Trophoblast cell (in vitro differentiated cells and primary cell): ENCODE results near the gene RAB20.
A peak's percentile ranks its signal among the peaks of the same experiment; 100 is the strongest.

Source experiments
- DNase-seq, 2 donors: peaks; one replicate each; pipeline ENCODE4 v3.0.0-alpha.2; 2016
- H2AFZ ChIP-seq: 2 replicates; pipeline ENCODE4 v1.6.1; 2013; ENCODE audit warnings: low read length, moderate library complexity, mild to moderate bottlenecking; ENCODE audit not compliant: insufficient read depth, poor library complexity
- H2AK5ac ChIP-seq: 2 replicates; pipeline ENCODE4 v1.6.1; 2013; ENCODE audit warnings: mild to moderate bottlenecking, low read length
- H2BK120ac ChIP-seq: 2 replicates; pipeline ENCODE4 v1.6.1; 2013; ENCODE audit warnings: low read length, mild to moderate bottlenecking, moderate library complexity; ENCODE audit not compliant: insufficient read depth, poor library complexity
- H2BK12ac ChIP-seq: 2 replicates; pipeline ENCODE4 v1.6.1; 2013; ENCODE audit warnings: mild to moderate bottlenecking, low read length, moderate library complexity
- H2BK5ac ChIP-seq: 2 replicates; pipeline ENCODE4 v1.6.1; 2013; ENCODE audit warnings: low read length, low read depth, moderate library complexity, mild to moderate bottlenecking; ENCODE audit not compliant: poor library complexity
- H3K14ac ChIP-seq: 2 replicates; pipeline ENCODE4 v1.6.1; 2013; ENCODE audit warnings: mild to moderate bottlenecking, low read length
- H3K18ac ChIP-seq: 2 replicates; pipeline ENCODE4 v1.6.1; 2013; ENCODE audit warnings: mild to moderate bottlenecking, low read length
- H3K23ac ChIP-seq: 2 replicates; pipeline ENCODE4 v1.6.1; 2013; ENCODE audit warnings: low read length
- H3K27ac ChIP-seq: 2 replicates; pipeline ENCODE4 v1.5.1; 2013; ENCODE audit warnings: low read depth, mild to moderate bottlenecking, inconsistent platforms, low read length, moderate library complexity
- H3K27me3 ChIP-seq: 2 replicates; pipeline ENCODE4 v1.6.1; 2013; ENCODE audit warnings: inconsistent platforms, mild to moderate bottlenecking, low read length, moderate library complexity; ENCODE audit not compliant: insufficient read depth
- H3K36me3 ChIP-seq, 2 experiments: 1 replicate in 1 of 2; 2 replicates in 1 of 2; pipeline ENCODE4 v1.6.1; 2013; ENCODE audit warnings: low read length in 2 of 2, mild to moderate bottlenecking in 2 of 2, moderate library complexity in 1 of 2; ENCODE audit not compliant: insufficient read depth in 2 of 2, control insufficient read depth in 1 of 2
- H3K4ac ChIP-seq: 2 replicates; pipeline ENCODE4 v1.6.1; 2013; ENCODE audit warnings: low read depth, mild to moderate bottlenecking, low read length, moderate library complexity
- H3K4me1 ChIP-seq, 2 experiments: 1 replicate in 1 of 2; 2 replicates in 1 of 2; pipeline ENCODE4 v1.6.1; 2013; ENCODE audit warnings: low read length in 2 of 2, mild to moderate bottlenecking in 2 of 2, moderate library complexity in 1 of 2; ENCODE audit not compliant: insufficient read depth in 2 of 2, control insufficient read depth in 1 of 2
- H3K4me2 ChIP-seq: 2 replicates; pipeline ENCODE4 v1.6.1; 2013; ENCODE audit warnings: inconsistent platforms, mild to moderate bottlenecking, low read length, moderate library complexity
- H3K4me3 ChIP-seq: 2 replicates; pipeline ENCODE4 v1.5.1; 2013; ENCODE audit warnings: mild to moderate bottlenecking, low read depth, low read length, inconsistent platforms
- H3K79me1 ChIP-seq: one replicate; pipeline ENCODE4 v1.6.1; 2013; ENCODE audit warnings: low read length
- H3K79me2 ChIP-seq: 2 replicates; pipeline ENCODE4 v1.6.1; 2013; ENCODE audit warnings: low read length, mild to moderate bottlenecking; ENCODE audit not compliant: control insufficient read depth, insufficient read depth, poor library complexity
- H3K9ac ChIP-seq: 2 replicates; pipeline ENCODE4 v1.6.1; 2013; ENCODE audit warnings: mild to moderate bottlenecking, low read length
- H3K9me3 ChIP-seq: 2 replicates; pipeline ENCODE4 v1.6.1; 2013; ENCODE audit warnings: low read depth, mild to moderate bottlenecking, control low read depth, inconsistent platforms, low read length; ENCODE audit not compliant: insufficient read depth
- H4K12ac ChIP-seq: 2 replicates; pipeline ENCODE4 v1.6.1; 2013; ENCODE audit warnings: low read depth, mild to moderate bottlenecking, low read length, moderate library complexity
- H4K8ac ChIP-seq: 2 replicates; pipeline ENCODE4 v1.6.1; 2013; ENCODE audit warnings: low read depth, mild to moderate bottlenecking, low read length, moderate library complexity
- H4K91ac ChIP-seq: one replicate; pipeline ENCODE4 v1.6.1; 2013; ENCODE audit warnings: low read depth, mild to moderate bottlenecking, low read length, moderate library complexity
- WGBS: extraction: QIAGEN DNeasy Blood & Tissue Kit; methylation state at CpG from one replicate; pipeline ENCODE4 v1.1.7; 2013; ENCODE audit warnings: missing lambda C conversion rate; ENCODE audit not compliant: insufficient read length, insufficient coverage; ENCODE audit errors: extremely low coverage; 5-methylcytosine and 5-hydroxymethylcytosine counted together

The RAB20 gene

GRCh38 chr13:110528911-110529310 lies 32.6 kb downstream of the RAB20 start:
- Histone ChIP-seq H2AFZ (no peak overlapping the region), H3K79me1 (peaks cover 50% of the 10 kb centered on the region), H2BK12ac (peak overlapping the region; percentile 51), H3K27me3 (no peaks in the 10 kb centered on the region), H3K23ac (no peak overlapping the region), H3K4ac (peak overlapping the region; percentile 61), H3K4me3 (no peak overlapping the region), H4K8ac (peak overlapping the region; percentile 43), H3K36me3 (peaks cover 3 to 15% of the 10 kb centered on the region in 2 experiments), H3K9me3 (peaks cover 2% of the 10 kb centered on the region), H4K91ac (peak overlapping the region; percentile 89), H3K18ac (peak overlapping the region; percentile 37), H3K9ac (no peak overlapping the region), H3K4me1 (peaks cover 53 to 69% of the 10 kb centered on the region in 2 experiments), H4K12ac (no peak overlapping the region), H2AK5ac (no peak overlapping the region), H3K14ac (no peak overlapping the region), H3K4me2 (no peak overlapping the region), H3K79me2 (peaks cover 15% of the 10 kb centered on the region), H2BK120ac (peak overlapping the region; percentile 84), H2BK5ac (peak overlapping the region; percentile 44), H3K27ac (peak overlapping the region; percentile 93)
- DNase-seq, result peak in 1 of 2 donors; percentile 77
- no CpG with 5 or more reads among the region's 6 CpGs for WGBS

GRCh38 chr13:110528371-110528770 lies 33.2 kb downstream of the RAB20 start:
- no peak overlapping the region for H2AK5ac ChIP-seq
- H3K4me2 ChIP-seq, result no peak overlapping the region
- no peak overlapping the region for H2BK120ac ChIP-seq
- no peaks in the 10 kb centered on the region for H3K27me3 ChIP-seq
- no CpG with 5 or more reads among the region's 5 CpGs for WGBS
- H3K4me3 ChIP-seq, result no peak overlapping the region
- H4K8ac ChIP-seq, result no peak overlapping the region
- H2BK5ac ChIP-seq, result peak overlapping the region; percentile 70
- H3K23ac ChIP-seq, result no peak overlapping the region
- H2AFZ ChIP-seq, result no peak overlapping the region
- H3K79me1 ChIP-seq, result peaks cover 45% of the 10 kb centered on the region
- no peak overlapping the region for H3K18ac ChIP-seq
- no peaks in the 10 kb centered on the region for H3K9me3 ChIP-seq
- no peak overlapping the region for H4K12ac ChIP-seq
- H4K91ac ChIP-seq, result peak overlapping the region; percentile 78
- H3K27ac ChIP-seq, result peak overlapping the region; percentile 67
- DNase-seq, result peak; percentile 77 to 96
- no peak overlapping the region for H2BK12ac ChIP-seq
- peaks cover 9 to 20% of the 10 kb centered on the region in 2 experiments for H3K36me3 ChIP-seq
- H3K14ac ChIP-seq, result no peak overlapping the region
- no peak overlapping the region for H3K4ac ChIP-seq
- H3K9ac ChIP-seq, result no peak overlapping the region
- peaks cover 15% of the 10 kb centered on the region for H3K79me2 ChIP-seq
- H3K4me1 ChIP-seq, result peaks cover 48 to 64% of the 10 kb centered on the region in 2 experiments

GRCh38 chr13:110525328-110526319 lies 35.9 kb downstream of the RAB20 start:
- peaks cover 26% of the 10 kb centered on the region for H3K79me1 ChIP-seq
- H2BK12ac ChIP-seq, result no peak overlapping the region
- H2AK5ac ChIP-seq, result no peak overlapping the region
- H3K23ac ChIP-seq, result no peak overlapping the region
- no peak overlapping the region for H3K4me3 ChIP-seq
- H3K9ac ChIP-seq, result no peak overlapping the region
- no peak overlapping the region for H3K27ac ChIP-seq
- no peak overlapping the region for H4K12ac ChIP-seq
- no peak overlapping the region for H2AFZ ChIP-seq
- H3K18ac ChIP-seq, result peak overlapping the region; percentile 28
- no peak overlapping the region for H3K14ac ChIP-seq
- DNase-seq, result peak; percentile 61 to 75
- peaks cover 29 to 47% of the 10 kb centered on the region in 2 experiments for H3K4me1 ChIP-seq
- peak overlapping the region; percentile 33 for H3K4ac ChIP-seq
- H2BK5ac ChIP-seq, result no peak overlapping the region
- no peaks in the 10 kb centered on the region for H3K9me3 ChIP-seq
- H3K79me2 ChIP-seq, result peaks cover 4% of the 10 kb centered on the region
- H4K8ac ChIP-seq, result no peak overlapping the region
- no peak overlapping the region for H3K4me2 ChIP-seq
- peaks cover 19% of the 10 kb centered on the region in 2 experiments for H3K36me3 ChIP-seq
- no CpG with 5 or more reads among the region's 25 CpGs for whole genome bisulfite sequencing
- H3K27me3 ChIP-seq, result no peaks in the 10 kb centered on the region
- peak overlapping the region; percentile 23 for H4K91ac ChIP-seq
- H2BK120ac ChIP-seq, result no peak overlapping the region

GRCh38 chr13:110524541-110525257 lies 36.8 kb downstream of the RAB20 start:
- no peak overlapping the region for H2AFZ ChIP-seq
- H3K18ac ChIP-seq, result peak overlapping the region; percentile 25
- H3K79me1 ChIP-seq, result peaks cover 22% of the 10 kb centered on the region
- peaks cover 4% of the 10 kb centered on the region for H3K79me2 ChIP-seq
- DNase-seq, result no peak
- no peak overlapping the region for H3K23ac ChIP-seq
- H3K27ac ChIP-seq, result no peak overlapping the region
- no peak overlapping the region for H4K12ac ChIP-seq
- no peak overlapping the region for H2BK5ac ChIP-seq
- H3K27me3 ChIP-seq, result no peaks in the 10 kb centered on the region
- no peak overlapping the region for H3K9ac ChIP-seq
- no peak overlapping the region for H2BK12ac ChIP-seq
- H2AK5ac ChIP-seq, result no peak overlapping the region
- peak overlapping the region; percentile 4 for H4K91ac ChIP-seq
- no CpG with 5 or more reads among the region's 21 CpGs for WGBS
- peaks cover 28 to 43% of the 10 kb centered on the region in 2 experiments for H3K4me1 ChIP-seq
- H3K4me3 ChIP-seq, result no peak overlapping the region
- no peak overlapping the region for H4K8ac ChIP-seq
- H3K36me3 ChIP-seq, result peaks cover 28% of the 10 kb centered on the region in 2 experiments
- peak overlapping the region; percentile 6 for H3K4ac ChIP-seq
- peak overlapping the region; percentile 2 for H3K14ac ChIP-seq
- no peak overlapping the region for H2BK120ac ChIP-seq
- no peak overlapping the region for H3K4me2 ChIP-seq
- peaks cover 3% of the 10 kb centered on the region for H3K9me3 ChIP-seq
